Measurements from ENCODE around the gene RYR3.

DNA sequence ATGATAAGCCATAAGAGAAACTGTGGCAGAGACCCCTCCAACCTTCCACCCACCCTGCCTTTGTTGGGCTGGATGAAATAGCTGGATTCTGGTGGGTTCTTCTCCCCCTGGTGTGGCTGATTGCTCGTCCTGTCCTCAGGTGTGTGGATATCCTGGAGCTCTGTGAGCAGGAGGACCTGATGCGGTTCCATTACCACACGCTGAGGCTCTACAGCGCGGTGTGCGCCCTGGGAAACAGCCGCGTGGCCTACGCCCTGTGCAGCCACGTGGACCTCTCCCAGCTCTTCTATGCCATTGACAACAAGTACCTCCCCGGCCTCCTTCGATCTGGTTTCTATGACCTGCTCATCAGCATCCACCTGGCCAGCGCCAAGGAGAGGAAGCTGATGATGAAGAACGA lies 351.2 kb downstream of the RYR3 start:
- TF ChIP-seq POLR2A (IDR thresholded peaks at IDR 0.05; ENCODE audit: low read depth, low read length) (no peak), TAF1 (IDR thresholded peaks at IDR 0.05; ENCODE audit: borderline replicate concordance, low read depth, low read length) (no peak), POLR2AphosphoS5 (IDR thresholded peaks at IDR 0.05; ENCODE audit: low read depth, low read length) (no peak)
